Breast epithelium (tissue), 3 donors: ENCODE measurements around the gene DOP1B.

ENCODE experiments used
- POLR2AphosphoS5 ChIP-seq, 3 donors: sonication (generic); formaldehyde crosslinking; IDR thresholded peaks; one replicate each; pipeline ENCODE4 v1.6.1; 2017; ENCODE audit warnings: antibody characterized with exemption in 3 of 3
- TF ChIP-seq, protein P1 (sequence below), 3 donors: fragments of 450-650 bp; IDR thresholded peaks; one replicate each; pipeline ENCODE4 v1.5.1; 2016 to 2017; ENCODE audit warnings: antibody characterized with exemption in 3 of 3, mild to moderate bottlenecking in 3 of 3, moderate library complexity in 3 of 3

DNA sequence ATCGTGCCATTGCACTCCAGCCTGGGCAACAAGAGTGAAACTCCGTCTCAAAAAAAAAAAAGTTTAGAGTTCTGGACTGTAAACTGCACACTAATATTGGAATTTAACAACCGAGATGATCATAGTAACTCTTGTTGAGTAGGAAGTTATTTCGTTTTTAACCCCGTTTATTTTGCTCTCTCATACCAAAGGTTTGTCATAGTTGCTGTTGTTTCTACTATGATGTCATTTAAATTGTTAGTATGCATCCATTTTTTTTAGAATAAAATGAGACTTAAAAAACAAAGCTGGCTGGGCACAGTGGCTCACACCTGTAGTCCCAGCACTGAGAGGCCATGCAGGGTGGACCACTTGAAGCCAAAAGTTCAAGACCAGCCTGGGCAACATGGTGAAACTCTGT, 49.3 kb downstream of the DOP1B start:
- TF ChIP-seq, protein P1, sequence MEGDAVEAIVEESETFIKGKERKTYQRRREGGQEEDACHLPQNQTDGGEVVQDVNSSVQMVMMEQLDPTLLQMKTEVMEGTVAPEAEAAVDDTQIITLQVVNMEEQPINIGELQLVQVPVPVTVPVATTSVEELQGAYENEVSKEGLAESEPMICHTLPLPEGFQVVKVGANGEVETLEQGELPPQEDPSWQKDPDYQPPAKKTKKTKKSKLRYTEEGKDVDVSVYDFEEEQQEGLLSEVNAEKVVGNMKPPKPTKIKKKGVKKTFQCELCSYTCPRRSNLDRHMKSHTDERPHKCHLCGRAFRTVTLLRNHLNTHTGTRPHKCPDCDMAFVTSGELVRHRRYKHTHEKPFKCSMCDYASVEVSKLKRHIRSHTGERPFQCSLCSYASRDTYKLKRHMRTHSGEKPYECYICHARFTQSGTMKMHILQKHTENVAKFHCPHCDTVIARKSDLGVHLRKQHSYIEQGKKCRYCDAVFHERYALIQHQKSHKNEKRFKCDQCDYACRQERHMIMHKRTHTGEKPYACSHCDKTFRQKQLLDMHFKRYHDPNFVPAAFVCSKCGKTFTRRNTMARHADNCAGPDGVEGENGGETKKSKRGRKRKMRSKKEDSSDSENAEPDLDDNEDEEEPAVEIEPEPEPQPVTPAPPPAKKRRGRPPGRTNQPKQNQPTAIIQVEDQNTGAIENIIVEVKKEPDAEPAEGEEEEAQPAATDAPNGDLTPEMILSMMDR (IDR thresholded peaks at IDR 0.05): no peak
- no peak for TF ChIP-seq POLR2AphosphoS5 (IDR thresholded peaks at IDR 0.05)
